Measurements from ENCODE around the gene CYSTM1. TPM values are rescaled to one million over a fixed set of nuclear protein-coding genes. Genes with fewer than 3 reads are reported as not detected.

Gene CYSTM1
- total RNA-seq, 1 experiment from 2014 or later = 93.5 TPM

- Histone ChIP-seq H3K9me3 (no peaks in the 10 kb centered on the region), H3K36me3 (ENCODE audit: control insufficient read depth, insufficient read depth, low read length) (peaks cover 2% of the 10 kb centered on the region; the same call in 1 of the 2 replicates), H3K4me3 (ENCODE audit: low read depth, low read length) (no peak overlapping the region), H3K4me1 (peaks cover 69% of the 10 kb centered on the region), H3K27me3 (replicated peaks; ENCODE audit: control insufficient read depth, insufficient read depth, low read length) (no peaks in the 10 kb centered on the region)
- intact Hi-C loops (cut with micrococcal nuclease; ENCODE audit: unreplicated experiment) = no loop called here
- ChIA-PET CTCF (no interaction called here), POLR2A (no interaction called here)
- no peaks in the 10 kb centered on the region for H3K9me3 Mint-ChIP-seq (ENCODE audit: unreplicated experiment)
- no peak for TF ChIP-seq CTCF (IDR thresholded peaks at IDR 0.05; ENCODE audit: insufficient read depth in 1 of 2, low read depth in 1 of 2, low read length in 1 of 2, severe bottlenecking in 1 of 2, unreplicated experiment in 1 of 2)
- no peak for DNase-seq
- no TSS peak for BruUV-seq (replicated peaks)
- peak overlapping the region; percentile 79 for H3K27ac Mint-ChIP-seq (ENCODE audit: unreplicated experiment)
- H3K27me3 Mint-ChIP-seq (ENCODE audit: insufficient read depth, unreplicated experiment) = no peaks in the 10 kb centered on the region
- peaks cover 5% of the 10 kb centered on the region for H3K36me3 Mint-ChIP-seq (ENCODE audit: insufficient read depth, unreplicated experiment)
- H3K4me1 Mint-ChIP-seq (ENCODE audit: low read depth, unreplicated experiment) = peaks cover 68% of the 10 kb centered on the region
- H3K4me3 Mint-ChIP-seq (ENCODE audit: unreplicated experiment) = no peak overlapping the region
Measured at GRCh38 chr5:140221697-140222223, 46.8 kb downstream of the CYSTM1 start.

- Mint-ChIP-seq H3K27me3 (ENCODE audit: insufficient read depth, unreplicated experiment) (no peaks in the 10 kb centered on the region), H3K9me3 (ENCODE audit: unreplicated experiment) (no peaks in the 10 kb centered on the region), H3K36me3 (ENCODE audit: insufficient read depth, unreplicated experiment) (peaks cover 5% of the 10 kb centered on the region), H3K4me1 (ENCODE audit: low read depth, unreplicated experiment) (peaks cover 61% of the 10 kb centered on the region), H3K27ac (ENCODE audit: unreplicated experiment) (peak overlapping the region; percentile 79), H3K4me3 (ENCODE audit: unreplicated experiment) (no peak overlapping the region)
- ChIA-PET CTCF (no interaction called here), POLR2A (no interaction called here)
- no peak for DNase-seq
- Histone ChIP-seq H3K9me3 (no peaks in the 10 kb centered on the region), H3K4me1 (peaks cover 63% of the 10 kb centered on the region), H3K4me3 (ENCODE audit: low read depth, low read length) (no peak overlapping the region), H3K27me3 (replicated peaks; ENCODE audit: control insufficient read depth, insufficient read depth, low read length) (no peaks in the 10 kb centered on the region), H3K36me3 (ENCODE audit: control insufficient read depth, insufficient read depth, low read length) (peaks cover 2% of the 10 kb centered on the region; the same call in 1 of the 2 replicates)
- no TSS peak for BruUV-seq (replicated peaks)
- no peak for TF ChIP-seq CTCF (IDR thresholded peaks at IDR 0.05; ENCODE audit: insufficient read depth in 1 of 2, low read depth in 1 of 2, low read length in 1 of 2, severe bottlenecking in 1 of 2, unreplicated experiment in 1 of 2)
- intact Hi-C loops (cut with micrococcal nuclease; ENCODE audit: unreplicated experiment) = no loop called here
Measured at GRCh38 chr5:140222416-140222815, 47.4 kb downstream of the CYSTM1 start.

- Mint-ChIP-seq H3K27me3 (ENCODE audit: insufficient read depth, unreplicated experiment) (no peaks in the 10 kb centered on the region), H3K4me3 (ENCODE audit: unreplicated experiment) (no peak overlapping the region), H3K27ac (ENCODE audit: unreplicated experiment) (peak overlapping the region; percentile 79), H3K36me3 (ENCODE audit: insufficient read depth, unreplicated experiment) (peaks cover 5% of the 10 kb centered on the region), H3K9me3 (ENCODE audit: unreplicated experiment) (no peaks in the 10 kb centered on the region), H3K4me1 (ENCODE audit: low read depth, unreplicated experiment) (peaks cover 56% of the 10 kb centered on the region)
- DNase-seq = no peak
- BruUV-seq (replicated peaks) = no TSS peak
- ChIA-PET CTCF (interaction anchor here (0.6 to 1.2 kb wide), 2 partner anchors 21 to 1182 kb away, joined by 3 read pairs; no protein-coding TSS in a partner anchor), POLR2A (interaction anchor here (0.9 kb wide), 1 partner anchor 122 kb away, joined by 3 read pairs; no protein-coding TSS in a partner anchor)
- H3K27me3 ChIP-seq (replicated peaks; ENCODE audit: control insufficient read depth, insufficient read depth, low read length) = no peaks in the 10 kb centered on the region
- no peak for TF ChIP-seq CTCF (IDR thresholded peaks at IDR 0.05; ENCODE audit: insufficient read depth in 1 of 2, low read depth in 1 of 2, low read length in 1 of 2, severe bottlenecking in 1 of 2, unreplicated experiment in 1 of 2)
- H3K9me3 ChIP-seq = no peaks in the 10 kb centered on the region
- H3K4me3 ChIP-seq (ENCODE audit: low read depth, low read length) = no peak overlapping the region
- H3K36me3 ChIP-seq (ENCODE audit: control insufficient read depth, insufficient read depth, low read length) = peaks cover 2% of the 10 kb centered on the region; the same call in 1 of the 2 replicates
- intact Hi-C loops (cut with micrococcal nuclease; ENCODE audit: unreplicated experiment) = no loop called here
- peaks cover 51% of the 10 kb centered on the region for H3K4me1 ChIP-seq
Measured at GRCh38 chr5:140223567-140223966, 48.6 kb downstream of the CYSTM1 start.

Data from Caco-2 (cell line).